HFF-Myc (cell line): ENCODE results near the gene HS3ST1.

Source experiments
- DNase-seq: peaks from one replicate; pipeline ENCODE4 v3.0.0-alpha.2; 2011; ENCODE audit warnings: low read depth; ENCODE audit errors: extremely low read depth
- H3K4me3 ChIP-seq: replicated peaks from 2 replicates; pipeline ENCODE4 v1.5.1; 2011; ENCODE audit warnings: low read depth, mild to moderate bottlenecking, control low read depth, low read length
- CTCF ChIP-seq: IDR thresholded peaks from 2 replicates; pipeline ENCODE4 v1.5.1; 2012; ENCODE audit warnings: mild to moderate bottlenecking, low read depth, low read length, control low read depth; ENCODE audit errors: missing control alignments

The HS3ST1 gene

GRCh38 chr4:11354531-11354930 lies 74.2 kb downstream of the HS3ST1 start:
- no peak overlapping the region for H3K4me3 ChIP-seq
- no peak for TF ChIP-seq CTCF
- no peak for DNase-seq

GRCh38 chr4:11348449-11349088 lies 80.1 kb downstream of the HS3ST1 start:
- no peak for DNase-seq
- H3K4me3 ChIP-seq, result no peak overlapping the region
- no peak for TF ChIP-seq CTCF

- TF ChIP-seq CTCF, result no peak
- no peak overlapping the region for H3K4me3 ChIP-seq
- DNase-seq, result no peak
Measured at GRCh38 chr4:11344916-11345315, 83.8 kb downstream of the HS3ST1 start.

GRCh38 chr4:11343536-11343935 lies 85.2 kb downstream of the HS3ST1 start:
- no peak for DNase-seq
- no peak for TF ChIP-seq CTCF

More at GRCh38 chr4:11343536-11343935, 85.2 kb downstream of the HS3ST1 start:
- no peak overlapping the region for H3K4me3 ChIP-seq
